OCI-LY1 (cell line): Measurements from ENCODE around the gene RMI2.

Source experiments
- EZH2 ChIP-seq: fragments of 200-600 bp; sonication (generic), shearing (Covaris generic); IDR thresholded peaks from 2 replicates; pipeline ENCODE4 v1.8.0; 2017; ENCODE audit warnings: borderline replicate concordance, mixed run types, mild to moderate bottlenecking, antibody characterized with exemption, low read length, moderate library complexity, mixed read lengths
- TF ChIP-seq, protein P1 (sequence below): fragments of 200-600 bp; sonication (generic), shearing (Covaris generic); IDR thresholded peaks from 2 replicates; pipeline ENCODE4 v1.5.1; 2017; ENCODE audit warnings: mild to moderate bottlenecking, antibody characterized with exemption, low read length, moderate library complexity, mixed read lengths

DNA sequence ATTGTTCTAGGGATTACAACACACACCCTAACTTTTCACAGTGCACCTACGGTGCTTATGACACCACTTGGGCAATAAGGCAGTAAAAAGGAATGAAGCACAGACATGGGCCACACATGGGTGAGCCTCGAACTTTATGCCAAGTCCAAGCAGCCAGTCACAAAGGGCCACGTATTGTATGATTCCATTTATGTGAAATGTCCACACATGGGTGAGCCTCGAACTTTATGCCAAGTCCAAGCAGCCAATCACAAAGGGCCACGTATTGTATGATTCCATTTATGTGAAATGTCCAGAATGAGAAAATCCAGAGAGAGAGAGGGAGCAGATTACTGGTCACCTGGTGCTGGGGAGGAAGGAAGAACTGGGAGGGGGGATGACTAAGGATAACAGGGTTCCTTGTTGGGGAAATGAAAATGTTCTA is 22.2 kb downstream of the RMI2 start:
- TF ChIP-seq, protein P1, sequence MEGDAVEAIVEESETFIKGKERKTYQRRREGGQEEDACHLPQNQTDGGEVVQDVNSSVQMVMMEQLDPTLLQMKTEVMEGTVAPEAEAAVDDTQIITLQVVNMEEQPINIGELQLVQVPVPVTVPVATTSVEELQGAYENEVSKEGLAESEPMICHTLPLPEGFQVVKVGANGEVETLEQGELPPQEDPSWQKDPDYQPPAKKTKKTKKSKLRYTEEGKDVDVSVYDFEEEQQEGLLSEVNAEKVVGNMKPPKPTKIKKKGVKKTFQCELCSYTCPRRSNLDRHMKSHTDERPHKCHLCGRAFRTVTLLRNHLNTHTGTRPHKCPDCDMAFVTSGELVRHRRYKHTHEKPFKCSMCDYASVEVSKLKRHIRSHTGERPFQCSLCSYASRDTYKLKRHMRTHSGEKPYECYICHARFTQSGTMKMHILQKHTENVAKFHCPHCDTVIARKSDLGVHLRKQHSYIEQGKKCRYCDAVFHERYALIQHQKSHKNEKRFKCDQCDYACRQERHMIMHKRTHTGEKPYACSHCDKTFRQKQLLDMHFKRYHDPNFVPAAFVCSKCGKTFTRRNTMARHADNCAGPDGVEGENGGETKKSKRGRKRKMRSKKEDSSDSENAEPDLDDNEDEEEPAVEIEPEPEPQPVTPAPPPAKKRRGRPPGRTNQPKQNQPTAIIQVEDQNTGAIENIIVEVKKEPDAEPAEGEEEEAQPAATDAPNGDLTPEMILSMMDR = no peak
- no peak for TF ChIP-seq EZH2
